GM18868 (cell line): Measurements from ENCODE around the gene DNAH8.

Experiments used
- ATAC-seq: cut with Tn5 transposase; IDR thresholded peaks from one replicate; pipeline ENCODE4 v1.9.1; 2021; ENCODE audit warnings: mild to moderate bottlenecking, moderate library complexity; ENCODE audit not compliant: unreplicated experiment

DNAH8 gene

DNA sequence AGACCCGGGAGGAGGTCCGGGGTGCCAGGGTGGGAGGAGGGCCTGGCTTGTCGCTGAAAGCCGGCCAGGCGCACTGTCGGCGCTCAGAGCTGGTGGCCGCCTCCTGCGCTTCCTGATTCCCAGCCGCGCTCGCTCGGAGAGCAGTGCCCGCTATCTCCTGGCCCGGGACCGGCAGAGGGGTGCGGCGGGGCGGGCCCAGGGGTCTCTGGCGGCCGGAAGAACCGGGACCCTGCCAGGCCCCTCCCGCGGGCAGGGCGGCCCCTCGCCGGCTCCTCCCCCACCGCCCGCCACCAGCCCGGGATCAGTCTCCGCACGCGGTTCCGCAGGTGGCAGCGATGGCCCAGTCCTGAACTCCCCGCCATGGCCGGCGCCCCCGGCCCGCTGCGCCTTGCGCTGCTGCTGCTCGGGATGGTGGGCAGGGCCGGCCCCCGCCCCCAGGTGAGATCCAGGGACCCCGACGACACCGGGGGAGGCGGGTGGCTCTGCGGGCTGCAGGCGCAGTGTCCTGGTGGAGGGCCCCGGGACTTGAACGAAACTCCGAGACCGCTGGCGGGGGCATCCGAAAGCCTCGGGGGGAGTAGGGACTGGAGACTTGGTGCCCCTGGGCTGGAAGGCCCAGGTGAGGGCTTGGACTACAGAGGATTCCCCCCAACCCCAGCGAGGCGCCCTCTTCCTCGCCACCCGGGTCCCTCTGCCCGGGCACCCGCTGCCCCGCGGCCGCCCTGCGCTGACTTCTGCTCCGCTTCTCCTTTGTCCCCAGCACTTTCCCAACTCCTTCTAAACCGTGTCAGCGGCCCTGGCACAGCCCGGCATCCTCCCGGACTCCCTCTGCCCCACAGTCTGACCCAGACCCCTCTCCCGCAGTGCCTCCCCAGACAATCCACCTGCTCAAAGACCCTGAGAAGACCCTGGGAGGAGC is 333.6 kb downstream of the DNAH8 start, which contains the start of gene GLP1R:
Gene GLP1R (plus strand): TSS at position 301 of the 919 bp plus-strand sequence. CDS start 60 bp downstream, at position 361.
- no peak for ATAC-seq

DNA sequence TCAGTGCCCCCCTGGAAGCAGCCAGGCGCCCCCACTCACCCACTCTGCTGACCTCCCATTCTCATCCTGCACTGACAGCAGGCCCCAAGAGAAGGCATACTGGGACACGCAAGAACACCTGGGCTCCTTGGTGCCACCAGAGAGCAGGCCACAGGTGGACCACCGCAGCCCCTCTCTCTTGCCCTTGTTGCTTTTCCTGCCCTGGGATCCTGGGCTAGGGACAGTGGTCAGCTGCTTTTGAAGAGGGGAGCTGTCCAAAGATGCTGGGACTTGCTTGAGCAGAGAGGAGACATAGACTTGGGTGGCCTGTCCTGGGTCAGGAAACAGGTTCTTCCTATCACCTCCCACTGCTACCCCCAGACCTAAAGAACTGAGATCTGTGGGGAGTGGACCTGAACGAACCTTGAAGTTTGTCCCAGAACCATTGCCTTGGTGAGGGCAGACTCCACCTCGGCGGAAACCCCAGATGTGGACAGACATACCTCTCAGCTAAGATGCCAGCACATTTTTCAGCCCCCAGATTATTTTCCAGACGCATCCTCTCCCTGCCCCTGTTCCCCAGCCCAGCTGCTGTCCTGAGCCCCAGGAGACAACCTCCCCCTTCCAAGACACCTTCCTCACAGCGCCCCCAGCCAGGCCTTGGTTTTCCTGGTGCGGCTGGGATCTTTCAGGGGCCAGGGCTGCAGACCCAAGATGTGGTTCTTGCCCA is 334.6 kb downstream of the DNAH8 start:
- no peak for ATAC-seq

DNA sequence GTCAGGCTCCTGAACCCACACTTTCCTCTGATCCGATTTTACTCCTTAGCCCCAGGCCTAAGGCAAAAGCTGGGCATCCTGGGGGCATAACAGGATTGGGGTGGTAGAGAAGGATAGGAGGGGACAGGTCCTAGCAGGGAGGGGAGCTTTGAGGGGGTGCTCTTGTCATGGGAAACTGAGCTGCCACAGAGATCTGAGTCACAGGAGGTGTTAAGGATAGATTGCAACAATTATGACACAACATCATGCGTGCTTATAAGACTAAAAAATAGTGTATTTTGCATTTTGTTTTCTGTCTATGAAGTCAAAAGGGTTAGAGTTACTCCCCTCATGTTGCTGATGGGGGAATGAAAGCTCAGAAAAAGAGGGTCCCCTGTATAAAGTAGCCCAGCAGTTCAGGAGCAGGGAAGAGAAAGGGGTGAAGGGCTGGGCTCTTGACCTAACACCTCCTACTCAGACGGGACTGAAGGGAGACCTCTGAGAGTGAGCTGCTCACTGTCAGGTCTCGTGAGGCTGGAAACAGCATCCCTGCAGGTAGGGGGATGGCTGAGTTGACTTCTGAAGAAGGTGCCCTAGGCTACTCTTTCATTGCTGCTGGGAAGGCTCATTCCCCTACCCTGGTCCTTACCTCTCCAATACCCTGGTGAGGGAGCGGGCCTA is 335.5 kb downstream of the DNAH8 start:
- no peak for ATAC-seq

DNA sequence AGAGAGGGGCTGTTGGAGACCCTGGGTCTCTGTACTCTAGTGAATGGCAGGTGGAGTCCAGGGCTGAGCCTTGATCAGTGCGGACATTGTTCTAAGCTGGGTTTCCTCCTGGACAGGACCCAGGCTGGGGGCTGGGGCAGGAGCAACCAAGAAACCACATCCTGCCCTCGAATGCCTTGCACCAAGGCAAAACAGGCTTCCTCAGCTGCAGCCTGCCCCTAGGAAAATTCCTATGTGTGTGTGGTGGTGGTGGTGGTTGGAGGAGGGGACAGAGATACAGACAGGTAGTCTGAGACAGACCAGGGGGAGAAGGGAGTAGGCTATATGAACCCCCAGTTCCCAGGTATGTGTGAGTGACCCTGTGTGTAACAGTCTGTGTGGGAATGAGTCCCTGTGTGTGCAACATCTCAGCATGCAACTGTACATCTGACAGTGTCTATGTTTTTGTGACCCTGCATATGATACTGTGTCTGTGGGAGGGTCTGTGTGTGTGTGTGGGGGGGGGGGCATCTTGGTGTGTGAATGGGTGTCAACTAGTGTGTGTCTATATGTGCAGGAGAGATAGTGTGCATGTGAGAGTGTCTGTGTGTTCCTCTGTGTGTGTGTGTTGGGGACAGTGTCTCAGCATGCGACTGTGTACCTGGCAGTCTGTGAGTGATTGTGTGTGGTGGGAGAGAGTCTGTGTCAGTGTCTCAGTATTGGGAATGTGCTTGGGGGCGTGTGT is 336.4 kb downstream of the DNAH8 start:
- no peak for ATAC-seq

DNA sequence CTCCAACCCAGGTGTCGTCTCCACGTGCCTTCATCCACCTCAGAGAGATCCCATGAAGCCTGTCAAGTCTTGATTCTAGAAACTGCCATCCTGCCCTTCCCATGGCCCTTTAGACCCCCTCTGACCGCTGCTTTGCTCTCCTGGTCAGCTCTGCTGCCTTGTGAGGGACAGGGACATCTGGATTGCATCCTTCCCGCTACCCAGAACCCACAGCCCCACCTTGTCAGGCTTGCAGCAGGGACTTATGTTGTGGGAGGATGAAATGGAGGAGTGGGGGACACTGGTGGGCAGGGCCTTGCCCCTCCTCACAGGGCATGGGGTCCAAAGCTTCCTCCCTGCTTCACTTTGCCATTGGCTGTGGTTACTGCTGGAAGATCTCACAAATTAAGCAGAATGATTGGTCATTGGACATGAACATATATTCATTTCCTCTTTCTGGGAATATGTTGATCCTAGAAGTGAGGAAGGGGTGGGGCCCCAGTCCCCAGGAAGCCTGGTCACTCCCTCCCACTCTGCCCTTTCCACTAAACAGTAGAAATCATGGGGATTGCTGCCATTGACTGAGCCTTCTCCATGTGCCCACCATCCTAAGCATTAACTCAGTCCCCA is 338.0 kb downstream of the DNAH8 start:
- no peak for ATAC-seq

DNA sequence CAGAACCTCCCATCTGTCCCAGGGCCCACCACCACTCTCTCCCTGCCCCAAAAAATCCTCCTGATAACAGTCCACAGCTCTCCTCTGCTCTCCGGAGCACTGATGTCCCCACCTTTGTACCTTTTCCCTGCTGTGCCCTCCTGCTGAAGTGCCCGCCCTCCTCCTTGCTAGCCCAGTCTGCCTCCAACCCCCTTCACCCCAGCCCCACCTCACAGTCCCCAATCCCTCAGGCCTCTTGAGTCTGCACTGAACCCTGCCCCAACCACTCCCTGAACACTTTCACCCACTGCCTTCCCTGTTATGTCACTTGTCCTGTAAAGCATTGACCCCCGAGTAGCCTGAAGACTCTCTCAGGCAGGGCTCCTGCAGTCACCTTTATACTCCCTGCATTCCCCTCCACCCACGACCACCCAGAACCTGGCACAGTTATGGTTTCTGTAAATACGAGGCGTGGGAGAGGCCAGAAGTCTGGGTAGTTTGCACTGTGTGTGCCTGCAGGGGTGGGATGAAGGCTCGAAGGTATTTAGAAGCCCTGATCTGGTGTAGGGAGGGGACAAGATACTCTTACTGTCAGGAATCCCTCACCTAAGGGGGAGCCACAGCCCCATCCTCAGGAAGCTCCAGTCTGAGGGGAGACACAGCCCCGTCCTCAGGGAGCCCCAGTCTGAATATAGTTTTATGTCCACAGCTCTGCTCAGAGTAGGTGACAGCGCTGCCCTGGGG is 338.9 kb downstream of the DNAH8 start:
- no peak for ATAC-seq

DNA sequence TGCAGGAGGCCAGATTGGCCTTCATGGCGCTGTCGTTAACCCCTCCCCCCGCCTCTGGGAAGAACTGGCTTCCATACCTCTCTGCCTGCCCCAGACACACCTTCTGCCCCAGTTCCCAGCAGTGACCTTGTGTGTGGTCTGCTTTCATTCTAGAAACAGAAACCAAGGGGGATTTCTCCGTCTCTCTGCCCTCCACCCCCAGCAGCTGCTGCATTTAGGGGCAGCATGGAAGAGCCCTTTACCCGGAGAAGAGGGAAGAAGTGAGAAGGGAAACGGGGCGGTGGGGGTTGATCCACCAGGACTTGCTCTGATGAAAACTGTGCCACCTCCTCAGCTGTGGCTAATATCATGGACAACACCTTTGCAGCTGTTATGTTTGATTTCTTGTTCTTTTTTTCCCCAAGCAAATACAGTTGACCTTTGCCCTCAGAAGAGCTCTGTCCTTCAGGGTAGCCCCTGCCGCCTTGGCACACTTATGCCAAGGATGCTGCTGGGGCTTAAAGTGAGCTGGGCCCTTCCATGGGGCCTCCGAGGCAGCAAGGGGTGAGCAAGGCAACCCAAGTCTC is 339.5 kb downstream of the DNAH8 start:
- no peak for ATAC-seq

- ATAC-seq, result no peak
These were observed 340.6 kb downstream of the DNAH8 start for GRCh38 chr6:39055661-39056060.

DNA sequence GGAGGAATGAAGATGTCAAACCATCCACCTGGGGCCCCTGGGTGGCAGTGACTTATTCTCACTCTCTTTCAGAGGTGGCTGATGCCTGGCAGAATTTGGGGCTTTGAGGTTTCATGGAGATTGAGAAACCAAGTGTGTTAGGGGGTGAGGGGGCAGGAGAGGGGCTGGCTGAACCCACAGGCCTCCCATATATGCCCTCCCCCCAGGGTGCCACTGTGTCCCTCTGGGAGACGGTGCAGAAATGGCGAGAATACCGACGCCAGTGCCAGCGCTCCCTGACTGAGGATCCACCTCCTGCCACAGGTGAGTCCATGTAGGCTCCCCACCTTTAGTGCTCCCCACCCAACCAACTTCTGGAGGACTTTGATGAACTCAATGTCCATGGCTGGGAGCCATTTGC is 341.1 kb downstream of the DNAH8 start:
- no peak for ATAC-seq

GRCh38 chr6:39056681-39057080 is 341.6 kb downstream of the DNAH8 start:
- ATAC-seq, result no peak

DNA sequence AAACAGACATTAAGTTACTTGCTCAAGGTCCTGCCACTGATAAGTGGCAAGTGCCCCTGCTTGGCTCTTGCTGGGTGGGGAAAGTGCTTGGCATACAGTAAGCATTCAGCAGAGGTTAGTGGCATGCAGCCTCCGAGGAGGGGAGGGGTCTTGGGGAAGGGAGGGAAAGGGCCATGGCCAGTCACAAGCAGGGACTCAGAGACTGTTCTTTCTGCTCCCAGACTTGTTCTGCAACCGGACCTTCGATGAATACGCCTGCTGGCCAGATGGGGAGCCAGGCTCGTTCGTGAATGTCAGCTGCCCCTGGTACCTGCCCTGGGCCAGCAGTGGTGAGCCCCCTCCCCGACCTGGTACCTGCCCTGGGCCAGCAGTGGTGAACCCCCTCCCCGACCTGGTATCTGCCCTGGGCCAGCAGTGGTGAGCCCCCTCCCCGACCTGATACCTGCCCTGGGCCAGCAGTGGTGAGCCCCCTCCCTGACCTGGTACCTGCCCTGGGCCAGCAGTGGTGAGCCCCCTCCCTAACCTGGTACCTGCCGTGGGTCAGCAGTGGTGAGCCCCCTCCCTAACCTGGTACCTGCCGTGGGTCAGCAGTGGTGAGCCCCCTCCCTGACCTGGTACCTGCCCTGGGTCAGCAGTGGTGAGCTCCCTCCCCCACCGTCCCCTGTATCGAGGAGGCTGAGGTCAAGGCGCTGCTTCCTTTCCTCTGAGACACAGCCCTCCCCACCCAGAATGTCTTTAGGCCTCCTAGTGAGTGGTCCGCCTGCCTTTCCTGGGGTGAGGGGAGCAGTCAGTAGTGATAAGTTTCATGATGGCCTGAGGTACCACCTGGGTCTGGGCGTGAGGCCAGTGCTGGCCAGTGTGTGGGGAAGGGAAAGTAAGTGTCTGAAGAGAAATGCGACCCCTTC is 342.4 kb downstream of the DNAH8 start:
- no peak for ATAC-seq

GRCh38 chr6:39058471-39059147 is 343.5 kb downstream of the DNAH8 start:
- no peak for ATAC-seq

- ATAC-seq, result no peak
These were observed 344.6 kb downstream of the DNAH8 start for GRCh38 chr6:39059496-39060310.

GRCh38 chr6:39060467-39061160 is 345.5 kb downstream of the DNAH8 start:
- ATAC-seq, result no peak

- ATAC-seq, result no peak
These were observed 346.1 kb downstream of the DNAH8 start for GRCh38 chr6:39061182-39061581.

DNA sequence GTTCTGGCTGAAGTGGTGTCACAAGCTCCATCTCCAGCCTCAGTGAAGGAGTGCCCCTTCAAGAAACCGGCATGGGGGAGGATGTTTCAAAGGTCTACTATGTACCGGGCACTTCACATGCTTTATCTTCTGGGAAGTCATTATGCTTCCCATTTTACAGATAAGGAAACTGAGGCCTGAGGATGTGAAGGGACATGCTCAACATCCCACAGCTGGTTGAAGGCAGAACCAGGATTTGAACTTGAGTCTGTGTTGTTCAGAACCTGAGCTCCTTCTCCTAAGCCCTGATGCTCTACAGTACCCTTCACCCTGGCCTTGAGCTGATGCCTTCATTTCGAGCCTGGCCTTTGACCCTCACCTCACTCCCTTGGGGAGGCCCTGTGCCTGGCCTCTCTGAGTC is 346.5 kb downstream of the DNAH8 start:
- ATAC-seq, result no peak
